ENCODE data around the gene LGALS7.
"Not testable (repeated sequence)": the region's sequence is repeated elsewhere in the genome, so short reads cannot be mapped to it uniquely, and the experiment has no call there.

Gene LGALS7

GRCh38 chr19:38770228-38770948, 2.9 kb downstream of the LGALS7 start:
- DNase-seq, result not testable (repeated sequence)

DNA sequence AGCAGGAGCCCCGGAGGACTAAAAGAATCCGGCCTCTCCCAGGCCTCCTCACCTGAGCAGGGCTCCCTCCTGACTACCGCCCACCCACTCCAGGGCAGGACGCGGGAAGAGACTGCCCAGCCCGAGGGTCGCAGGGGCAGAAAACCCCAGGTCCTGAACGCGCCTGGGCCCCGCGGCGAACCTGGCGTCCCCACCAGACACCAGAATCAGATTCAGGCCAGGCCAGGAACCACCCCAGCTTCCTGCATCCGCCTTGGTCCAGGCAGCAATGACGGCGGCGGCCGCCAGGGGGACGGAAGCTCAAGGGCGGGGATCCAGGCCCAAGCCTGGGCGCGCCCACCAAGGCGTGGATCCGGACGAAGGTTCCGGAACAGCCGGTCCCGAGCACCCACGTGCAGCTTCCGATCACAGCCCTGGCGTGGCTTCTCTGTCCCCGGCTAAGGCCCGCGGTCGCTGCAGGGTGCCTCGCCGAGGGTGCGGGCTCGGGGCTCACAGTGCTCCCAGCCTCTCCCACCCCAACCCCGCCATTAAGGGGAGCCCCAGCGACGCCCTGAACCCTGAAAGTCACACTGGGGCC, 3.6 kb downstream of the LGALS7 start:
- DNase-seq, result no peak

DNA sequence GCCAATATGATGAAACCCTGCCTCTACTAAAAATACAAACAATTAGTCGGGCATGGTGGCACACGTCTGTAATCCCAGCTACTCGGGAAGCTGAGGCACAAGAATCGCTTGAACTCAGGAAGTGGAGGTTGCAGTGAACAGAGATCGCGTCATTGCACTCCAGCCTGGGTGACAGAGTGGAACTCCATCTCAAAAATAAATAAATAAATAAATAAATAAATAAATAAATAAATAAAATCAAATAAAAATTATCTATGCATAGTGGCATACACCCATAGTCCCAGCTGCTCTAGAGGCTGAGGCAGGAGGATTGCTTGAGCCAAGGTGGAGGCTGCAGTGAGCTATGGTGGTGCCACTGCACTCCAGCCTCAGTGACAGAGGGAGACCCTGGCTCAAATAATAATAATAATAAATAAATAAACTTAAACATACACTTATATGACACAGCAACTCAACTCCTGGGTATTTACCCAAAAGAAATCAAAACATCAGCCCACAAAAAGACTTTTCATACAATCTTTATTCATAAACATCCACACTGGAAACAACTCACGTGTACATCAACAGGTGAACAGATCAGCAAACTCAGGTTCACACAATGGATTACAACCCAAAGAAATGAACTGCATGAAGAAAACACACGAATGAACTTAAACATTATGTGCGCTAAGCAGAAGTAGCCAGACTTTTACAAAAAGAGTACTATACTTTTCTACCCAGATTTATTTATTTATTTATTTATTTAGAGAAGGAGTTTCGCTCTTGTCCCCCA, 6.9 kb downstream of the LGALS7 start:
- DNase-seq, result no peak

- DNase-seq, result no peak
Measured at GRCh38 chr19:38765214-38765613, 8.1 kb downstream of the LGALS7 start.

DNA sequence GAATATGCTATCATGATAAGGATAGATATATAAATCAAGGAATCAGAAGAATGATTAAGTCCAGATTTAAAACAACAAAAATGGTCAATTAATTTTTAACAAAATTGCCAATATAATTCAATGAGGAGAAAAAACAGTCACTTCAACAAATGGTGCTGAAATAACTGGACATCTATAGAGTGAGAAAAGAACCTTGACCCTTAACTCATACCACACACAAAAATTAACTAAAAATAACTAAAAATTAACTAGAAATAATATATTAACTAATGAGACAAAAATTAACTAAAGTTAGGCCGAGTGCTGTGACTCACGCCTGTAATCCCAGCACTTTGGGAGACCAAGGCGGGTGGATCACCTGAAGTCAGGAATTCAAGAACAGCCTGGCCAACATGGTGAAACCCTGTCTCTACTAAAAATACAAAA, 9.5 kb downstream of the LGALS7 start:
- DNase-seq, result no peak

- not testable (repeated sequence) for DNase-seq
Measured at GRCh38 chr19:38761884-38762389, 11.4 kb downstream of the LGALS7 start.

DNA sequence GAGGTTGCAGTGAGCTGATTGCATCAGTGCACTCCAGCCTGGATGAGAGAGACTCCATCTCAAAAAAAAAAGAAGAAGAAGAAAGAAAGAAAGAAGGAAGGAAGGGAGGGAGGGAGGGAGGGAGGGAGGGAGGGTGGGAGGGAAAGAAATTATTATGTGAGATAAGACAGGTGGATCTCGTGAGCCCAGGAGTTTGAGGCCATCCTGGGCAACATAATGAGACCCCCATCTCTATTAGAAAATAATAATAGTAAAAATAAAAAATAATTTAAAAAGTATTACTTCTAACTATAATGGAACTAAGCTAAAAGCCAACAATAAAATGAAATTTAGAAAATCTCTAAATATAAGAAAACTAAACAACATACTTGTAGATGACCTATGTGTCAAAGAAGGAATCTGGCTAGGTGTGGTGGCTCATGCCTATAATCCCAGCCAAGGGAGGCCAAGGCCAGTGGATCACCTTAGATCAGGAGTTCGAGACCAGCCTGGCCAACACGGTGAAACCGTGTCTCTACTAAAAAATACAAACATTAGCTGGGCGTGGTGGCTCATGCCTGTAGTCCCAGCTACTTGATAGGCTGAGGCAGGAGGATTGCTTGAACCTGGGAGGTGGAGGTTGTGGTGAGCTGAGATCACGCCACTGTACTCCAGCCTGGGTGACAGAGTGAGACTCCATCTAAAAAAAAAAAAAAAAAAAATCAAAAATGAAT, 12.4 kb downstream of the LGALS7 start:
- DNase-seq, result not testable (repeated sequence)

- no peak for DNase-seq
Measured at GRCh38 chr19:38759590-38760003, 13.7 kb downstream of the LGALS7 start.

DNA sequence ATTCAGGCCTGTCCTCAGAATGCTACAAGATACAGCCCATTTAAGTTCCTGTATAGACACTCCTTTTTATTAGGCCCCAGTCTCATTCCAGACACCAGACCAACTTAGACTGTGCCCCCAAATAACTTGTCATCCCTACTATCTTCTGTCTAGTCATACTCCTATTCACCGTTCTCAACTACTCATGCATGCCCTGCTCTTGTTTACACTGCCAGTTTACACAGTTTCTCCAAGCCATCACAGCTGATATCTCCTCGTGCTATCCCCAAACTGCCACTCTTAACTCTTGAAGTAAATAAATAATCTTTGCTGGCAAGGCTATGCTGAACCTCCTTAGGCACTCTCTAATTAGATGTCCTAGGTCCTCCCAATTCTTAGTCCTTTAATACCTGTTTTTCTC, 19.1 kb downstream of the LGALS7 start:
- not testable (repeated sequence) for DNase-seq

- DNase-seq, result not testable (repeated sequence)
Measured at GRCh38 chr19:38753783-38754182, 19.5 kb downstream of the LGALS7 start.

DNA sequence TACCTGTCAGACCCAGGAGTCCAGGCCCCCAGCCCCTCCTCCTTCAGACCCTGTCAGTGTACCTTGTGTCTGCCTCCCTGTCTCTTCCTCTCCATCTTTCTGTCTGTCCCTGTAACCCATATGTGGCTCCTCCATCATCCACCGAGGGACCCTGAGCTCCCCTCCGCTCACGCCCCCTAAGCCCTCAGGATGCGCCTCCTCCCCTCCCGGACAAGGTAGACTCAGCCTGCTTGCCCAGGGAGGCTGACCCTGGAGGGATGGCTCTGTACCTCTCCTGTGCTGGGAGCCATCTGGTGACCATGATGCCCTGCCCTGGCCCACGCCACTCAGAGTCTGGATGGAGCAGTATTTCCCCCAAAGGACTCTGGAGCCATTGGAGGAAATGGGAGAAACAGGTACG, 28.0 kb downstream of the LGALS7 start:
- no peak for DNase-seq

- no peak for DNase-seq
Measured at GRCh38 chr19:38744874-38745273, 28.4 kb downstream of the LGALS7 start.

DNA sequence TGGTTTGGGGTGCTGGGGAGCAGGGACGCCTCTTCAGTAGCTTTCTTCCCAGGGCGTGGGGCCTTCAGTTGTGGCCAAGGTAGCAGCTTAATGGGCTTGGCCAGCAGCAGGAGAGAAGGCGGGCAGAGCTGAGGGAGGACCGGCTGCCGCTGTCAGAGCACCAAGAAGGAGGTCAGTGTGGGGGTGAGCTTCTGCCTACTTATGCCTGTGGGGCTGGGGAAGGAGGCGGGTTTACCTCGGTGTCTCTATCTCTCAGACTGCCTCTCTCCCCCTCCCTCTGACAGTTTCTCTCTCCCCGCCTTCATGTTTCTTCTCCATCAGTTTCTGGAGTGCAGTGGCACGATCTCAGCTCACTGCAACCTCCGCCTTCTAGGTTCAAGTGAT, 29.0 kb downstream of the LGALS7 start, which contains the start of gene CAPN12:
Gene CAPN12, minus strand, starts transcription at position 177 of the 384 bp plus-strand sequence. CDS start 309 bp downstream, outside the sequence.
- no peak for DNase-seq

DNA sequence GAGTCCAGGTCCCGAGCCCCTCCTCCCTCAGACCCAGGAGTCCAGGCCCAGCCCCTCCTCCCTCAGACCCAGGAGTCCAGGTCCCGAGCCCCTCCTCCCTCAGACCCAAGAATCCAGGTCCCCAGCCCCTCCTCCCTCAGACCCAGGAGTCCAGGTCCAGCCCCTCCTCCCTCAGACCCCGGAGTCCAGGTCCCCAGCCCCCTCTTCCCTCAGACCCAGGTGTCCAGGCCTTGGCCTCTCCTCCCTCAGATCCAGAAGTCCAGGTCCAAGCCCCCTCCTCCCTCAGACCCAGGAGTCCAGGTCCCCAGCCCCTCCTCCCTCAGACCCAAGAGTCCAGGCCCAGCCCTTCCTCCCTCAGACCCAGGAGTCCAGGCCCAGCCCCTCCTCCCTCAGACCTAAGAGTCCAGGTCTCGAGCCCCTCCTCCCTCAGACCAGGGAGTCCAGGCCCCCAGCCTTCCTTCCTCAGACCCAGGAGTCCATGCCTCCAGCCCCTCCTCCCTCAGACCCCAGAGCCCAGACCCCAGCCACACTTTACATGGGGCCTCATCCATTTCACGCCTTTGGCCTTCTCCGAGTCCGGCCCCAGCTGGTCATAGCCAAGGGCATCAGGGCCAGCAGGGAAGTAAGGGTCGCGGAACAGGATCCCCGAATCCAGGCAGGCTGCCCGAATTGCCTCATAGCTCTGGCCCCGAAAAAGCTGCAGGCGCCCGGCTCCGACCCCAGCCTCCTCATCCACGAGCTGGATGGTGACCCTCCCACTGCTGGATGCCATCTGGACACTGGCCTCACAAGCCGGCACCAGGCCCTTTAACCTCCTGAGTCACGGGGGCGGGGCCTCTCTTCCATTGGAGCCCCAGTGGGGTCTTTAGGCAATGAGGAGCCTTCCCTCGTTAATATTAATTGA, 29.7 kb downstream of the LGALS7 start:
- no peak for DNase-seq

DNA sequence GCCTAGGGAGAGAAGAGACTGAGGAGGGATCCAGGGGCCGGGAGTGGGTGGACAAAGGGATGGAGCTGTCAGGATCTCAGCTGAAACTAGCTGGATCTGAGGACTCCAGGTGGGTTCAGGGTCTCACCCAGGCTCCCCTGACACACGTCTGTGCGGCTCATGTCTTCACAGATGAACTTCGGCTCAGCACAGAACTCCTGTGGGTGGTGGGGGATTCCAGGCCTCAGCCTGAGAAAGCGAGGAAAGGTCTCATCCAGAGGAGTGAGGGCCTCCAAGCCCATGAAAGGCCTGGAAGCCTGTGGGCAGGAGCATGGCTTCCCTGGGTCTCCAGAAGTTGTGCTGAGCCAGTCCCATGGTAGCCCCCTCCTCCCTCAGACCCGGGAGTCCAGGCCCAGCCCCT, 30.4 kb downstream of the LGALS7 start:
- DNase-seq, result no peak

GRCh38 chr19:38742296-38742695, 31.0 kb downstream of the LGALS7 start:
- DNase-seq, result no peak

DNA sequence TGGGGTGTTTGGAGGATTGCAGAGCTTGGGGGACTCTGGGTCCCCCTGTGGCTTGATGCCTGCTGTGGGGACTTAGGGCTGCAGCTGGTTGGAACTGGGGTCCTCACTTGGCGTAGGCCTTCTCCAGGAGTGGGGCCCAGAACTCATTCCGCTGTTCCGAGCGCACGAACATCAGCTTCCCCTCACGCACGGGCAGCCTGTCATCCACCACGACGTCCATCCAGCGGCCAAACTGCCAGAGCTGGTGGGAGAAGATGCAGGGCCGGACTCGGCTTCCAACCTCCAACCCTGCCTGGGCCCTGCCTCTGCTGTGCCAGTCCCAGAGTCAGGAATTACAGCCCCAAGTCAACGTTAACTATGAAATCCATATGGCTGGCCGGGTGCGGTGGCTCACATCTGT, 31.6 kb downstream of the LGALS7 start:
- no peak for DNase-seq

- DNase-seq, result no peak
Measured at GRCh38 chr19:38740932-38741331, 32.4 kb downstream of the LGALS7 start.

DNA sequence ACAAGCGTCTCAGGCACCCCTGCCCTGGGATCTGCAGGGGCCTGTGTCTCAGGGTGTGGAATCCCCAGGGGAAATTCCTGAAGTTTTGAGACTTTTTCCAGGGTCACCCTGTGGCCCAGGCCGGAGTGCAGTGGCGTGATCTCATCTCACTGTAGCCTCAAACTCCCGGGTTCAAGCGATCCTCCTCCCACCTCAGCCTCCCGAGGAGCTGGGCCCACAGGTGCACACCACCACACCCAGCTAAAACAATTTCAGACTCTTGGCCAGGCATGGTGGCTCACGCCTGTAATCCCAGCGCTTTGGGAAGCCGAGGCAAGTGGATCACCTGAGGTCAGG, 33.1 kb downstream of the LGALS7 start:
- no peak for DNase-seq

DNA sequence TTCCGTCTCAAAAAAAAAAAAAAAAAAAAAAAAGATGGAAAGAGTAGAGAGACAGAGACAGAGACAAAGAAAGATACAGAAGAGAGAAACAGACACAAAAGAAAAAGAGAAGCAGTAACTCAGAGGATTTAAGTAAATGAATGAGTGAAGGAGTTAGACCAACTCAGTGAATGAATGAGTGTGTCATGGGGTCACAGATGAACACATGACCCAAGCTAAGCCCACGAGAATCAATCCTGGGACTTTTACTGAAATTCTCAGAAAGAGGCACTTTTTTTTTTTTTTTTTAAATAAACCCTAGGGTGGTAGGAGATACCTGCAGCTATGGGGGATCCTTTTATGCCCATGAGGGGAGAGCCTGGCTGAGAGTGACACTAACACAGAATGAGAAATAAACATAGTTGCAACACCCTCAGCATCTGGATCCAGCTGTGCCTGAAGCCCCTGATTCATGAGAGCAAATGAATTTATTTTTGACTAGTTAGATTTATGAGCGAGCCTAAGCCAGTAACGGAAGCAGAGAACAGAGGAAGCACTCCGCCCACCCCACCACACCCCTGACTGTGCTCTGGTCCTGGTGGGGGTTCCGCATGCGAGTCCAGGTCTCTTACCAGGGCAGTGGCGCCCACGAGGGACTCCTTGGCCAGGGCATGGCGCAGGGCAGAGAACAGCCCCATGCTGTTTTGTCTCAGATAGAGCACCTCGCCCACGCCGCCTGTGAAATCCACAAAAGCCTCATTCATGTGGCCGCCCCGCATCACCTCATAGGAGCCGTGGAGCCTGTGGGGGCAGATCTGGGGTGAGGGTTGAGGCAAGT, 33.7 kb downstream of the LGALS7 start:
- DNase-seq, result no peak

All from NCI-H1105 (cell line).